ENCODE data around the gene LIN54.
"Not testable (repeated sequence)": the region's sequence is repeated elsewhere in the genome, so short reads cannot be mapped to it uniquely, and the experiment has no call there.

Gene LIN54

GRCh38 chr4:83010522-83011318 is at the start of gene LIN54:
Gene LIN54, minus strand, starts transcription at chr4:83010823. Its CDS starts 25,979 bp downstream, at chr4:82984844.
- Mint-ChIP-seq H3K4me1 (peaks cover 22 to 33% of the 10 kb centered on the region in 2 donors), H3K27ac (peak within 1 kb of the TSS; percentile 99), H3K9me3 (no peaks in the 10 kb centered on the region), H3K4me3 (peak within 1 kb of the TSS; percentile 98 to 100), H3K27me3 (no peaks in the 10 kb centered on the region), H3K36me3 (peaks cover 0 to 3% of the 10 kb centered on the region in 2 donors)
- ATAC-seq (replicated peaks) = peak; percentile 61 to 63
- DNase-seq = peak; percentile 73

GRCh38 chr4:83054928-83055327 is 44.3 kb upstream of the LIN54 start:
- Mint-ChIP-seq H3K4me1 (no peaks in the 10 kb centered on the region), H3K36me3 (peaks cover 21 to 36% of the 10 kb centered on the region in 2 donors), H3K4me3 (no peak overlapping the region), H3K27ac (no peak overlapping the region), H3K27me3 (no peaks in the 10 kb centered on the region), H3K9me3 (no peaks in the 10 kb centered on the region)
- ATAC-seq (replicated peaks) (peak in 1 of 2 donors; percentile 31), DNase-seq (no peak)

- peaks cover 21 to 29% of the 10 kb centered on the region in 2 donors for H3K36me3 Mint-ChIP-seq
- not testable (repeated sequence) for ATAC-seq (replicated peaks); DNase-seq; H3K27me3 Mint-ChIP-seq; H3K9me3 Mint-ChIP-seq; H3K4me1 Mint-ChIP-seq; H3K4me3 Mint-ChIP-seq
- peak overlapping the region; percentile 48 for H3K27ac Mint-ChIP-seq
Observed at GRCh38 chr4:83048781-83049180, 38.2 kb upstream of the LIN54 start.

GRCh38 chr4:83046693-83047473 is 36.3 kb upstream of the LIN54 start:
- H3K4me1 Mint-ChIP-seq = no peaks in the 10 kb centered on the region
- no peak overlapping the region for H3K27ac Mint-ChIP-seq
- DNase-seq (no peak), ATAC-seq (replicated peaks) (no peak)
- H3K9me3 Mint-ChIP-seq = no peaks in the 10 kb centered on the region
- no peak overlapping the region for H3K4me3 Mint-ChIP-seq
- no peaks in the 10 kb centered on the region for H3K27me3 Mint-ChIP-seq
- peaks cover 12 to 21% of the 10 kb centered on the region in 2 donors for H3K36me3 Mint-ChIP-seq

- Mint-ChIP-seq H3K9me3 (no peaks in the 10 kb centered on the region), H3K36me3 (peaks cover 4 to 10% of the 10 kb centered on the region in 2 donors), H3K27me3 (no peaks in the 10 kb centered on the region), H3K4me1 (peaks cover 7 to 17% of the 10 kb centered on the region in 2 donors), H3K27ac (no peak overlapping the region), H3K4me3 (no peak overlapping the region)
- DNase-seq = no peak
- no peak for ATAC-seq (replicated peaks)
Observed at GRCh38 chr4:83043801-83044407, 33.3 kb upstream of the LIN54 start.

GRCh38 chr4:83043157-83043556 is 32.5 kb upstream of the LIN54 start:
- H3K36me3 Mint-ChIP-seq = peaks cover 5 to 10% of the 10 kb centered on the region in 2 donors
- not testable (repeated sequence) for H3K9me3 Mint-ChIP-seq; H3K27me3 Mint-ChIP-seq; H3K4me3 Mint-ChIP-seq; ATAC-seq (replicated peaks); DNase-seq
- peaks cover 7 to 24% of the 10 kb centered on the region in 2 donors for H3K4me1 Mint-ChIP-seq
- H3K27ac Mint-ChIP-seq = peak overlapping the region; percentile 14

- ATAC-seq (replicated peaks) (no peak), DNase-seq (no peak)
- H3K4me3 Mint-ChIP-seq = no peak overlapping the region
- no peak overlapping the region for H3K27ac Mint-ChIP-seq
- H3K27me3 Mint-ChIP-seq = no peaks in the 10 kb centered on the region
- peaks cover 13 to 42% of the 10 kb centered on the region in 2 donors for H3K4me1 Mint-ChIP-seq
- H3K9me3 Mint-ChIP-seq = no peaks in the 10 kb centered on the region
- peaks cover 5 to 10% of the 10 kb centered on the region in 2 donors for H3K36me3 Mint-ChIP-seq
Observed at GRCh38 chr4:83040269-83040668, 29.6 kb upstream of the LIN54 start.

- no peak for ATAC-seq (replicated peaks)
- H3K27ac Mint-ChIP-seq = no peak overlapping the region
- no peaks in the 10 kb centered on the region for H3K9me3 Mint-ChIP-seq
- H3K4me1 Mint-ChIP-seq = peaks cover 14 to 47% of the 10 kb centered on the region in 2 donors
- no peak for DNase-seq
- H3K36me3 Mint-ChIP-seq = peaks cover 5 to 13% of the 10 kb centered on the region in 2 donors
- no peak overlapping the region for H3K4me3 Mint-ChIP-seq
- H3K27me3 Mint-ChIP-seq = peaks cover 0 to 2% of the 10 kb centered on the region in 2 donors
Observed at GRCh38 chr4:83036991-83037665, 26.5 kb upstream of the LIN54 start.

GRCh38 chr4:83034630-83035494 is 24.2 kb upstream of the LIN54 start, which contains the start of gene COPS4:
Gene COPS4, plus strand, starts transcription at chr4:83035183. Its CDS starts 42 bp downstream, at chr4:83035225.
- H3K36me3 Mint-ChIP-seq = peaks cover 5% of the 10 kb centered on the region in 2 donors
- peak within 1 kb of the TSS; percentile 96 to 99 for H3K4me3 Mint-ChIP-seq
- H3K4me1 Mint-ChIP-seq = peaks cover 8 to 37% of the 10 kb centered on the region in 2 donors
- H3K9me3 Mint-ChIP-seq = peaks cover 0 to 1% of the 10 kb centered on the region in 2 donors
- peaks cover 0 to 6% of the 10 kb centered on the region in 2 donors for H3K27me3 Mint-ChIP-seq
- DNase-seq = peak; percentile 96
- peak within 1 kb of the TSS; percentile 98 for H3K27ac Mint-ChIP-seq
- peak; percentile 97 to 98 for ATAC-seq (replicated peaks)

- Mint-ChIP-seq H3K9me3 (peaks cover 8 to 12% of the 10 kb centered on the region in 2 donors), H3K36me3 (peaks cover 3 to 6% of the 10 kb centered on the region in 2 donors), H3K4me1 (peaks cover 6 to 18% of the 10 kb centered on the region in 2 donors), H3K27me3 (peaks cover 0 to 6% of the 10 kb centered on the region in 2 donors), H3K27ac (no peak overlapping the region), H3K4me3 (no peak overlapping the region)
- ATAC-seq (replicated peaks) (no peak), DNase-seq (no peak)
Observed at GRCh38 chr4:83029688-83030087, 19.1 kb upstream of the LIN54 start.

GRCh38 chr4:83028976-83029375 is 18.4 kb upstream of the LIN54 start:
- Mint-ChIP-seq H3K27me3 (peaks cover 0 to 6% of the 10 kb centered on the region in 2 donors), H3K4me3 (no peak overlapping the region), H3K4me1 (peaks cover 6 to 18% of the 10 kb centered on the region in 2 donors), H3K9me3 (peaks cover 8 to 12% of the 10 kb centered on the region in 2 donors), H3K36me3 (peaks cover 3 to 6% of the 10 kb centered on the region in 2 donors), H3K27ac (no peak overlapping the region)
- no peak for ATAC-seq (replicated peaks)
- no peak for DNase-seq

- DNase-seq (no peak), ATAC-seq (replicated peaks) (peak; percentile 34 to 46)
- H3K4me3 Mint-ChIP-seq = peak overlapping the region; percentile 22 to 73
- H3K9me3 Mint-ChIP-seq = peaks cover 7 to 12% of the 10 kb centered on the region in 2 donors
- H3K36me3 Mint-ChIP-seq = peaks cover 3 to 6% of the 10 kb centered on the region in 2 donors
- peak overlapping the region; percentile 80 for H3K27ac Mint-ChIP-seq
- no peaks in the 10 kb centered on the region for H3K27me3 Mint-ChIP-seq
- peaks cover 6 to 18% of the 10 kb centered on the region in 2 donors for H3K4me1 Mint-ChIP-seq
Observed at GRCh38 chr4:83025563-83025962, 14.9 kb upstream of the LIN54 start.

GRCh38 chr4:83024233-83024632 is 13.6 kb upstream of the LIN54 start:
- H3K9me3 Mint-ChIP-seq = peaks cover 7 to 12% of the 10 kb centered on the region in 2 donors
- H3K4me1 Mint-ChIP-seq = peaks cover 6 to 18% of the 10 kb centered on the region in 2 donors
- no peaks in the 10 kb centered on the region for H3K27me3 Mint-ChIP-seq
- peaks cover 3 to 6% of the 10 kb centered on the region in 2 donors for H3K36me3 Mint-ChIP-seq
- ATAC-seq (replicated peaks) (no peak), DNase-seq (no peak)
- H3K4me3 Mint-ChIP-seq = no peak overlapping the region
- no peak overlapping the region for H3K27ac Mint-ChIP-seq

Data from stimulated activated naive B cell treated with anti-CD40 and anti-IgM and Interleukin-4, amounts not matched to agents 10 μg/mL and 1 μg/mL and 100 μg/mL, for 72 hours (primary cell).